ENCODE results near the gene NHSL2.

Gene NHSL2

DNA sequence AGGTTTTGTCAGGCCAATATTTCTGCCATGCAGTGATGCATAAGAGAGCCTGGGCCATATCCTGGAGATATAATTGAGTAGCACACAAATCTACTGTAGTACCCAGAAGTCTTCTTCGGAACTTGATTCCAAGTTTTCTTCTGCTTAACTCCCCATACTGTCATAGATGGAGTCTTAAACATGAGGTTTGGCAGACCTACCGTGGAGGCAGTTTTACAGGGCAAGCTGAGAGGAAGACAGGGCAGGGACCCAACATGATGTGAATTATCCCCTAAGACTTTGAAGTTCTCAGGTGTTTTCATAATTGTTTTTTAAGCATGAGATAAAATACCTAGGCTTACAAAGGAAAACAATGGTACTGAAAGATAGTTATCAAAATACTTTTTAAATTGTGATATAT is 18.2 kb downstream of the NHSL2 start:
- no peak for TF ChIP-seq CTCF (IDR thresholded peaks at IDR 0.05)

GRCh38 chrX:71930298-71930697 is 19.7 kb downstream of the NHSL2 start:
- no peak for TF ChIP-seq CTCF (IDR thresholded peaks at IDR 0.05)

GRCh38 chrX:71935476-71935875 is 24.8 kb downstream of the NHSL2 start:
- no peak for TF ChIP-seq CTCF (IDR thresholded peaks at IDR 0.05)

DNA sequence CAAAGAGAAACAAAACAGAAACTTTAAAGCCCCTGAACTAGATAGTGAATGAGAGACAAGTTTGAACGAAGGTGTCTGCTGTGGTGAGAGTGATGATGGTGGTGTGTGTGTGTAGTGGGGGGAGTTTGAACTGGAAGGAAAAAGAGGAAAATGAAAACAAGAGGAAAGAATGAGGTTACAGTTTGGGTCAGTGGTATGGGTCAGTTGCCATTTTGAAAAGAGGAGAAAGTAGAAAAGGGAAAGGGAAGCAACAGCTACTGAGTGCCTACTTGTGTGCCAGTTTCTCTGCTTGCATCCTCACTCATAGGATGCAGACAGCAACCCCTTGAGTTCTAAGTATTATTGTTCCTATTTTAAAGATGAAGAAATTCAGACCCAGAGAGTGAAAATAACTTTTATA is 26.0 kb downstream of the NHSL2 start:
- TF ChIP-seq CTCF (IDR thresholded peaks at IDR 0.05): no peak

GRCh38 chrX:71938371-71938770 is 27.7 kb downstream of the NHSL2 start:
- TF ChIP-seq CTCF (IDR thresholded peaks at IDR 0.05): no peak

DNA sequence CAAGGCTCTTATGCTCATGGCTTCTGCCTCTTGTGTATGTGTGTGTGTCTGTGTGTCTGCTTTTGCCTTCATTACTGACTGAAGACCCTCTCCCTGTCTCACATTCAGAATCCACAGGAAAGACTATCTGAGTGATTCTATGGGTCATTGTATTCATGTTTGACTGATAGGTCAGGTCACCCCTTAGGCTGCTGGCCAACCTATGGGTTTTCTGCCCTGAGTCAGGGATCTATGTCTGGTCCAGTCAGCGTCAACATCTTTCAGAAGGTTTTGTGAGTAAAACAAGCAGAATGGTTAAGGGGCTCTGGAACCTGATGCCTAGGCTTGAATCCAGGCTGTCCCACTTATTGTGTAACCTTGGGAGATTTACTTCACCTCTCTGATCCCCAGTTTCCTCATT is 30.5 kb downstream of the NHSL2 start:
- TF ChIP-seq CTCF (IDR thresholded peaks at IDR 0.05): no peak

- TF ChIP-seq CTCF (IDR thresholded peaks at IDR 0.05): no peak
Measured at GRCh38 chrX:71941776-71942175, 31.1 kb downstream of the NHSL2 start.

DNA sequence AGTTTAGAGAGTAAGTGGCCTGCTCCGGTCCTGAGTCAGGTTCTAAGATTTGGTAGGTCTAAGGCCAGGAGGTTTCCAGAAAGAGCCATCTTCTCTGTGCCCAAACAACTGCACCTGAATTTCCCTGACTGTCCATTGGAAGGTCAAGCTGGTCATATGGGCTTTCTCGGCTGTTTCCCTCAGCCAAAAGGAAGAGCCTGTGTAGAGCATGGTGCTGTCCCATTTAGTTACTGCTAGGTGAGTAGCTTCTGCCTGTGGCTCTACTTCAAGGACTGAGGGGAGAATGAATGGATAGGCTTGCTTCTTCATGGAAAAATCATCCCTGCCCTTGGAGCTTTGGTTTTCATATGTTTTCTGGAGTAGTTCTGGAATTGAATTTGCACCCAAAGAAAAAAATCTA is 33.7 kb downstream of the NHSL2 start:
- TF ChIP-seq CTCF (IDR thresholded peaks at IDR 0.05): no peak
